Measurements from ENCODE around the gene COL19A1. TPM values are rescaled to one million over a fixed set of nuclear protein-coding genes. Genes with fewer than 3 reads are reported as not detected.
"Not testable (repeated sequence)": the region's sequence is repeated elsewhere in the genome, so short reads cannot be mapped to it uniquely, and the experiment has no call there.

The COL19A1 gene
- total RNA-seq, 1 experiment from 2014 or later, result not detected

DNA sequence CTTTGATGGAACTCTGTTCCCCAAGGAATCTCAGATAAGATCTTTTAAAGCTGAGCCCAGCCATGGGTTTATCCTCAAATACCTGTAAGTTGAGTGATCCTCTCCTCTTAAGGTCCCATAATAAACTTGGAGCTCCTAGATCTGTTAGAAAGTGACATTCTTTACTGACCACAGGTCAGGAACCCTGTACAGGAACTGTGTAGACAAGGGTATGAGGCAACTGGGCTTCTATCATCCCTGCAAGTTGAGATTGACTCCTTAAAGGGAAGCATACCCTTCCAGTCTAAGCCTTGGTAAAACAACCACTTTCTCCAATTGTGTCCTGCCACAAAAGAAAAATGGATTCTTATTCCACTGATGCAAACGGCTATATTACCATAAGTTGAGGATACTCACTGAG is 26.2 kb downstream of the COL19A1 start:
- intact Hi-C loops (cut with micrococcal nuclease); H3K36me3 Mint-ChIP-seq (ENCODE audit: insufficient read depth, unreplicated experiment); H3K4me1 Mint-ChIP-seq (ENCODE audit: insufficient read depth, unreplicated experiment); BruUV-seq (replicated peaks); POLR2A ChIA-PET; H3K27ac Mint-ChIP-seq (ENCODE audit: low read depth, unreplicated experiment); H3K9me3 Mint-ChIP-seq (ENCODE audit: unreplicated experiment); DNase-seq (ENCODE audit: unreplicated experiment); H3K4me3 Mint-ChIP-seq (ENCODE audit: unreplicated experiment): not testable (repeated sequence)
- CTCF ChIA-PET, result interaction anchor here (1.1 kb wide), 1 partner anchor 9 kb away, joined by 3 read pairs; no protein-coding TSS in a partner anchor
- H3K27me3 Mint-ChIP-seq (ENCODE audit: insufficient read depth, unreplicated experiment), result peaks cover 22% of the 10 kb centered on the region

DNA sequence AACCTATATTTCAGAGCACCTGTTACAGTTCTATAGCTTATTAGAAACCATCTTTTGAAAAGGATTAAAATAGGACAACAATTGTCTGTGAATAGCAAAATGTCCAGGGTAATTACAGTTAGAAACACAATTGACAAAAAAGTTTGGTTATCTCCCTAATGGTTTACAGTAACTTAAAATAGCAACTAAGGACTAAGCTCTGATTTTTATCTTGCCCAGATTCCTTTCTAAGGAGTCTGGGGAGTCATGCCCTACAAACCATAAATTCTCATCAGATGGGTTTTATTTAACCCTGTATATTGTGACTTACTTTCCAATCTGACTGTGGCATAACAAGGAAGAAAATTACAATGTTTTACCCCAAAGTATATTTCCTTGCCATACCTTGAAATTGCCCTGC is 26.9 kb downstream of the COL19A1 start:
- POLR2A ChIA-PET; H3K9me3 Mint-ChIP-seq (ENCODE audit: unreplicated experiment); H3K27ac Mint-ChIP-seq (ENCODE audit: low read depth, unreplicated experiment); DNase-seq (ENCODE audit: unreplicated experiment); BruUV-seq (replicated peaks); H3K36me3 Mint-ChIP-seq (ENCODE audit: insufficient read depth, unreplicated experiment); H3K4me1 Mint-ChIP-seq (ENCODE audit: insufficient read depth, unreplicated experiment); intact Hi-C loops (cut with micrococcal nuclease); H3K4me3 Mint-ChIP-seq (ENCODE audit: unreplicated experiment); CTCF ChIA-PET: not testable (repeated sequence)
- H3K27me3 Mint-ChIP-seq (ENCODE audit: insufficient read depth, unreplicated experiment), result peaks cover 22% of the 10 kb centered on the region

DNA sequence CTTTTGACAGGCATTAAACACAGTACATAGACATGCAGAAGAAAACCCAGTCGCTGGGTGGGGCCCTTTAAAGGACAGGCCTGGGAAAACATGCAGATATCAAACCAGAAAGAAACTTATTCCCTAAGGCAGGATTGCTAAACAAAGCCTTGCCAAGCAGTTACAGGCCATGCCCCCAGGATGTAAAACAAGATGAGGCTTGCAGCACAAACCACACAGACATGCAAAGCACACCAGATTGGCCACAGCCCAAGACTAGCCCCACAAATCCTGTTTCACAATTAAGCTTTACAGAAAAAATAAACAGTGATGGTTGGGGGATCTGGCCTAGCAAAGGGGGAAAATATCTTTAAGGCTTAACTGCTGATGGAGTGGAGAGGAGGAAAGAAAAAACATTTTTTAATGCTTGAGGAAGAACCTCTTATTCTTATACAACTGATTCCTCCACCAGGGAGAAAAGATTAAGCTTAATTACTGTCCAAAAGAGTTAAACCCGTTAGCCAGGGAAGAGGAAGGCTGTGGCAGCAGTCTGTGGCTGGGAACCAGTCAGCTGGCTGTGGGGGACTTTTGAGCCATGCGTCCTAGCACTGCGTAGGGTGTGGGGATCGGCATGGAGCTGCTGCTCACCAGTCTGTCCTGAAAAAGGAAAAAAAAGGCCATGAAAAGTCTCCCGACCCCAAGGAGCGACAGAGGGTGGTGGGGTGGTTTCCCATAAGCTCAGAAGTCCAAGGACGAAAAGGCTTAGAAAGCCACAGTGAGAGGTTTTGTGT is 28.4 kb downstream of the COL19A1 start:
- CTCF ChIA-PET, result interaction anchor here (0.6 to 1.3 kb wide), 7 partner anchors 14 to 1187 kb away, joined by 3 to 4 read pairs (median 3); no protein-coding TSS in a partner anchor

DNA sequence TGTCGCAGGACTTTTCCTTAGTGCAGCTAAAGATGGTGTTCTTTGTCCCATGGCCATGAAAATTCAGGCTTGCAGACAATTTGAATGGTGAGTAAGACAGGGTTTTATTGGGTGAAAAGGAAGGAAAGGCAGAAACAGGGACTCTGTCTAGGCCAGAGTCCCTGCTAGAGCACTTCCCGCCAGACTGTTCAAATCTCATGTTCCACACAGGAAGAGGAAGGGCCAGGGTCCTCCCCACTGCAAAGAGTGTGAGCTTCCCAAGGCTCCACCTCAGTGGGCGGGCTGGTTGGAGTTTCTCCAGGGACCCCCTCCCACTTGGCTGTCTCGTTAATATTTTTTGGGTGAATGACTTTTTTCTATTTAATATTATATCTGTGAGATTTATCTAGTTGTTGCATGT is 29.0 kb downstream of the COL19A1 start:
- TF ChIP-seq, protein P1, sequence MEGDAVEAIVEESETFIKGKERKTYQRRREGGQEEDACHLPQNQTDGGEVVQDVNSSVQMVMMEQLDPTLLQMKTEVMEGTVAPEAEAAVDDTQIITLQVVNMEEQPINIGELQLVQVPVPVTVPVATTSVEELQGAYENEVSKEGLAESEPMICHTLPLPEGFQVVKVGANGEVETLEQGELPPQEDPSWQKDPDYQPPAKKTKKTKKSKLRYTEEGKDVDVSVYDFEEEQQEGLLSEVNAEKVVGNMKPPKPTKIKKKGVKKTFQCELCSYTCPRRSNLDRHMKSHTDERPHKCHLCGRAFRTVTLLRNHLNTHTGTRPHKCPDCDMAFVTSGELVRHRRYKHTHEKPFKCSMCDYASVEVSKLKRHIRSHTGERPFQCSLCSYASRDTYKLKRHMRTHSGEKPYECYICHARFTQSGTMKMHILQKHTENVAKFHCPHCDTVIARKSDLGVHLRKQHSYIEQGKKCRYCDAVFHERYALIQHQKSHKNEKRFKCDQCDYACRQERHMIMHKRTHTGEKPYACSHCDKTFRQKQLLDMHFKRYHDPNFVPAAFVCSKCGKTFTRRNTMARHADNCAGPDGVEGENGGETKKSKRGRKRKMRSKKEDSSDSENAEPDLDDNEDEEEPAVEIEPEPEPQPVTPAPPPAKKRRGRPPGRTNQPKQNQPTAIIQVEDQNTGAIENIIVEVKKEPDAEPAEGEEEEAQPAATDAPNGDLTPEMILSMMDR (IDR thresholded peaks at IDR 0.05; ENCODE audit: unreplicated experiment), result no peak
- Mint-ChIP-seq H3K27ac (ENCODE audit: low read depth, unreplicated experiment) (no peak overlapping the region), H3K27me3 (ENCODE audit: insufficient read depth, unreplicated experiment) (peaks cover 30% of the 10 kb centered on the region), H3K4me1 (ENCODE audit: insufficient read depth, unreplicated experiment) (peaks cover 7% of the 10 kb centered on the region), H3K9me3 (ENCODE audit: unreplicated experiment) (no peaks in the 10 kb centered on the region), H3K36me3 (ENCODE audit: insufficient read depth, unreplicated experiment) (no peaks in the 10 kb centered on the region), H3K4me3 (ENCODE audit: unreplicated experiment) (no peak overlapping the region)
- intact Hi-C loops (cut with micrococcal nuclease), result no loop called here
- ChIA-PET CTCF (interaction anchor here (1.3 kb wide), 1 partner anchor 13 kb away, joined by 4 read pairs; no protein-coding TSS in a partner anchor), POLR2A (interaction anchor here (1.2 kb wide), 1 partner anchor 10 kb away, joined by 3 read pairs; no protein-coding TSS in a partner anchor)
- DNase-seq (ENCODE audit: unreplicated experiment), result no peak
- BruUV-seq (replicated peaks), result no TSS peak

More for the DNA sequence above, 28.4 kb downstream of the COL19A1 start:
- intact Hi-C loops (cut with micrococcal nuclease), result no loop called here
- H3K4me1 Mint-ChIP-seq (ENCODE audit: insufficient read depth, unreplicated experiment), result peaks cover 7% of the 10 kb centered on the region
- BruUV-seq (replicated peaks), result no TSS peak
- H3K36me3 Mint-ChIP-seq (ENCODE audit: insufficient read depth, unreplicated experiment), result no peaks in the 10 kb centered on the region
- no peak overlapping the region for H3K27ac Mint-ChIP-seq (ENCODE audit: low read depth, unreplicated experiment)
- no peaks in the 10 kb centered on the region for H3K9me3 Mint-ChIP-seq (ENCODE audit: unreplicated experiment)
- POLR2A ChIA-PET, result interaction anchor here (1.1 to 1.2 kb wide), 2 partner anchors 10 to 99 kb away, joined by 3 to 5 read pairs; no protein-coding TSS in a partner anchor
- no peak overlapping the region for H3K4me3 Mint-ChIP-seq (ENCODE audit: unreplicated experiment)
- TF ChIP-seq, protein P1 (IDR thresholded peaks at IDR 0.05; ENCODE audit: unreplicated experiment), result no peak
- H3K27me3 Mint-ChIP-seq (ENCODE audit: insufficient read depth, unreplicated experiment), result peaks cover 30% of the 10 kb centered on the region
- peak; percentile 87 for DNase-seq (ENCODE audit: unreplicated experiment)

DNA sequence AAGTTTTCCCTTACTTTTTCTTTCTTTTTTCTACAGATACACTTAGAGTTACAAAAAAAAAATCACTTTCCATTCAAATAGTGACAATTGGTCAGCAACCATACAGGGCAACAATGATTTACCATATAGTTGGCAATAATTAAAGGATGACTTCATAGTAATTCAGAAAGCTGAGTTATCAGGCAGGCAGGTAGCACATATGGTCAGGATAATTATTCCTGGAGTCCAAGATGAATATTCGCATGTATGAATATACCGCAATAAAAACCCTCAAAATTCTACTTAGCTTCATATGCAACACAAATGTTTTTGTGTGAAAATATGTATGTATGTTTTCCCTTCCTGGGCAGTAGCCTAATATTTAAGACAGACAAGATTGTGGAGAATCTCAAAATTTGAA is 34.5 kb downstream of the COL19A1 start:
- BruUV-seq (replicated peaks), result no TSS peak
- CTCF ChIA-PET, result no interaction called here
- no peaks in the 10 kb centered on the region for H3K4me1 Mint-ChIP-seq (ENCODE audit: insufficient read depth, unreplicated experiment)
- H3K4me3 Mint-ChIP-seq (ENCODE audit: unreplicated experiment), result no peak overlapping the region
- TF ChIP-seq, protein P1 (IDR thresholded peaks at IDR 0.05; ENCODE audit: unreplicated experiment), result no peak
- H3K9me3 Mint-ChIP-seq (ENCODE audit: unreplicated experiment), result no peaks in the 10 kb centered on the region
- no peak overlapping the region for H3K27ac Mint-ChIP-seq (ENCODE audit: low read depth, unreplicated experiment)
- intact Hi-C loops (cut with micrococcal nuclease), result no loop called here
- H3K36me3 Mint-ChIP-seq (ENCODE audit: insufficient read depth, unreplicated experiment), result no peaks in the 10 kb centered on the region
- peaks cover 51% of the 10 kb centered on the region for H3K27me3 Mint-ChIP-seq (ENCODE audit: insufficient read depth, unreplicated experiment)
- no peak for DNase-seq (ENCODE audit: unreplicated experiment)
- POLR2A ChIA-PET, result no interaction called here
